T-helper 17 cell (primary cell): ENCODE measurements around the gene CCAR1. TPM values are rescaled to one million over a fixed set of nuclear protein-coding genes. Genes with fewer than 3 reads are reported as not detected.

Experiments
- total RNA-seq, 4 donors: library from RNA in 2 of 4; stranded (reverse) in 2 of 4; gene quantifications; one replicate each; pipeline ENCODE4 v1.2.3 and lab custom pipeline; 2022 to 2026

The CCAR1 gene
- total RNA-seq, 2 donors from 2014 or later = 69.6 to 71.5 TPM

Other genes starting within 250 kb of the CCAR1 start
- gene DNA2, start 249.3 kb upstream of the CCAR1 start, total RNA-seq = 1 to 10 TPM; 3.9 to 4.1 TPM
- 10 to 100 TPM; 22.8 to 28.4 TPM for gene SLC25A16, start 193.7 kb upstream of the CCAR1 start, total RNA-seq
- gene TET1, start 160.9 kb upstream of the CCAR1 start, total RNA-seq = 1 to 10 TPM; 2.2 to 2.8 TPM
- under 1 TPM in 1 of 2 donors, not detected in 1; 0.12 TPM for gene STOX1, start 106.3 kb downstream of the CCAR1 start, total RNA-seq
- gene DDX50, start 180.1 kb downstream of the CCAR1 start, total RNA-seq = 10 to 100 TPM; 37.6 to 40.8 TPM
- gene DDX21, start 234.9 kb downstream of the CCAR1 start, total RNA-seq = 100 to 1,000 TPM; 130 to 134 TPM